LNCAP (cell line): Measurements from ENCODE around the gene CD46.

ENCODE experiments used
- CTCF ChIP-seq: fragments of 450-650 bp; IDR thresholded peaks from 2 replicates; pipeline ENCODE4 v1.5.1; 2017; ENCODE audit warnings: mild to moderate bottlenecking

CD46 gene

GRCh38 chr1:207808322-207808705, 56.5 kb downstream of the CD46 start:
- no peak for TF ChIP-seq CTCF

GRCh38 chr1:207808911-207809555, 57.2 kb downstream of the CD46 start:
- TF ChIP-seq CTCF: no peak

GRCh38 chr1:207810173-207810572, 58.3 kb downstream of the CD46 start:
- no peak for TF ChIP-seq CTCF

GRCh38 chr1:207810606-207811295, 58.9 kb downstream of the CD46 start:
- no peak for TF ChIP-seq CTCF

GRCh38 chr1:207811319-207811718, 59.5 kb downstream of the CD46 start:
- no peak for TF ChIP-seq CTCF

GRCh38 chr1:207811920-207812720, 60.3 kb downstream of the CD46 start:
- TF ChIP-seq CTCF: peak; percentile 82

- no peak for TF ChIP-seq CTCF
Observed at GRCh38 chr1:207812778-207813511, 61.1 kb downstream of the CD46 start.
